Natural killer cell (primary cell): ENCODE results near the gene STIM2. TPM values are rescaled to one million over a fixed set of nuclear protein-coding genes. Genes with fewer than 3 reads are reported as not detected.

ENCODE experiments used
- ATAC-seq, 3 donors: fragments of 150-1000 bp in 2 of 3; fragments of 200-7000 bp in 1 of 3; cut with Tn5 transposase; 1 replicate in 1 of 3; 2 replicates in 2 of 3; pipeline ENCODE4 v1.10.0; 2021; ENCODE audit warnings: mild to moderate bottlenecking in 2 of 3, moderate library complexity in 2 of 3
- DNase-seq, 2 donors: peaks; one replicate each; pipeline versions ENCODE4 v3.0.0 to v3.0.0-alpha.2; 2013 to 2021; ENCODE audit warnings: mixed read lengths in 1 of 2
- H3K27ac ChIP-seq: one replicate; pipeline ENCODE4 v1.5.1; 2013; ENCODE audit warnings: mild to moderate bottlenecking, low read length
- H3K27me3 ChIP-seq: one replicate; pipeline ENCODE4 v1.6.1; 2013; ENCODE audit warnings: low read length; ENCODE audit not compliant: control insufficient read depth, insufficient read depth
- H3K36me3 ChIP-seq: one replicate; pipeline ENCODE4 v1.6.1; 2013; ENCODE audit warnings: low read length; ENCODE audit not compliant: control insufficient read depth, insufficient read depth
- H3K4me1 ChIP-seq: one replicate; pipeline ENCODE4 v1.6.1; 2013; ENCODE audit warnings: low read length; ENCODE audit not compliant: control insufficient read depth, insufficient read depth
- H3K4me3 ChIP-seq: one replicate; pipeline ENCODE4 v1.5.1; 2013; ENCODE audit warnings: low read length
- H3K9me3 ChIP-seq: one replicate; pipeline ENCODE4 v1.6.1; 2013; ENCODE audit warnings: low read length; ENCODE audit not compliant: control insufficient read depth, insufficient read depth
- H3K27ac Mint-ChIP-seq, 2 donors: one replicate each; pipeline ENCODE4 v1.8.0; 2022; ENCODE audit warnings: mild to moderate bottlenecking in 2 of 2, mixed read lengths in 2 of 2, moderate library complexity in 1 of 2
- H3K27me3 Mint-ChIP-seq, 2 donors: one replicate each; pipeline ENCODE4 v1.8.0; 2022; ENCODE audit warnings: low read depth in 2 of 2, mixed read lengths in 2 of 2
- H3K36me3 Mint-ChIP-seq: one replicate; pipeline ENCODE4 v1.8.0; 2022; ENCODE audit warnings: mixed read lengths
- H3K4me1 Mint-ChIP-seq, 2 donors: one replicate each; pipeline ENCODE4 v1.8.0; 2022; ENCODE audit warnings: mixed read lengths in 2 of 2
- H3K4me3 Mint-ChIP-seq: one replicate; pipeline ENCODE4 v1.8.0; 2022; ENCODE audit warnings: mild to moderate bottlenecking, moderate library complexity, mixed read lengths
- H3K9me3 Mint-ChIP-seq, 2 donors: one replicate each; pipeline ENCODE4 v1.8.0; 2022; ENCODE audit warnings: mixed read lengths in 2 of 2
- WGBS: methylation state at CpG from one replicate; pipeline ENCODE4 v1.1.7; 2013; ENCODE audit warnings: missing lambda C conversion rate; ENCODE audit not compliant: insufficient coverage; 5-methylcytosine and 5-hydroxymethylcytosine counted together
- intact Hi-C: fragments of 100-400 bp; cut with micrococcal nuclease; formaldehyde crosslinking; loops from one replicate; pipeline ENCODE4 v1.14.2; 2022
- total RNA-seq, 4 donors: library from RNA; stranded (reverse); fragments of 120-200 nt in 1 of 4; gene quantifications; one replicate each; pipeline versions ENCODE4 v1.2.3 to v1.2.4, GENCODE V29; 2013 to 2022
- TF ChIP-seq, protein P1 (sequence below): fragments of 200-600 bp; IDR thresholded peaks from one replicate; pipeline ENCODE4 v1.8.0; 2022; ENCODE audit warnings: antibody characterized with exemption

Gene STIM2
- total RNA-seq, 3 donors from 2014 or later (not counting 1 experiment from before 2014, with no cell fraction given), result 98.3 to 104 (median 100) TPM

DNA sequence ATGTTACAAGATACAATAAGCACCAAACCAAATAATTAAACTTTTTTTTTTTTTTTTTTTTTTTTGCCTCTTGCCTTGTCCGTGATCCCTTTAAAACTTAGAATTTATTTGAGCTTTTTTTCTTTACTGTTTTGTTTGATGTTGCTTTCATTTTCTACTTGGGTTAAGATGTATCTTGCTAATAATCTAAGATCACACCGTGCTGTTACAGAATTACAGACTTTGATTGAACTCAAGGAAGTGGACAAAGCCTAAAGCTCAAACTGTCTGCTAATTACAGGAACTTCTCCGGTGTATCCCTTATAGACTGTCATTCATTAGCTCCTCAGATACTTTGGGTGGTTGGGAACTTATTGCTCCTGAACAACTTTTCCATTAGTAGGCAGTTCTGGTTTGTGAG, 26.5 kb downstream of the STIM2 start:
- intact Hi-C loops, result loop anchor here (2.0 kb wide), 1 partner anchor 14 kb away; no protein-coding TSS in a partner anchor
- Mint-ChIP-seq H3K4me1 (peaks cover 72 to 76% of the 10 kb centered on the region in 2 donors), H3K36me3 (no peaks in the 10 kb centered on the region), H3K27ac (peak overlapping the region; percentile 92 to 94), H3K27me3 (no peaks in the 10 kb centered on the region), H3K4me3 (peak overlapping the region; percentile 88), H3K9me3 (no peaks in the 10 kb centered on the region)
- Histone ChIP-seq H3K4me1 (peaks cover 13% of the 10 kb centered on the region), H3K4me3 (peak overlapping the region; percentile 15), H3K27ac (peak overlapping the region; percentile 98), H3K9me3 (no peaks in the 10 kb centered on the region), H3K36me3 (no peaks in the 10 kb centered on the region), H3K27me3 (no peaks in the 10 kb centered on the region)
- DNase-seq (peak in 1 of 2 donors; percentile 59), ATAC-seq (peak; percentile 5 to 33 (median 15))
- TF ChIP-seq, protein P1, sequence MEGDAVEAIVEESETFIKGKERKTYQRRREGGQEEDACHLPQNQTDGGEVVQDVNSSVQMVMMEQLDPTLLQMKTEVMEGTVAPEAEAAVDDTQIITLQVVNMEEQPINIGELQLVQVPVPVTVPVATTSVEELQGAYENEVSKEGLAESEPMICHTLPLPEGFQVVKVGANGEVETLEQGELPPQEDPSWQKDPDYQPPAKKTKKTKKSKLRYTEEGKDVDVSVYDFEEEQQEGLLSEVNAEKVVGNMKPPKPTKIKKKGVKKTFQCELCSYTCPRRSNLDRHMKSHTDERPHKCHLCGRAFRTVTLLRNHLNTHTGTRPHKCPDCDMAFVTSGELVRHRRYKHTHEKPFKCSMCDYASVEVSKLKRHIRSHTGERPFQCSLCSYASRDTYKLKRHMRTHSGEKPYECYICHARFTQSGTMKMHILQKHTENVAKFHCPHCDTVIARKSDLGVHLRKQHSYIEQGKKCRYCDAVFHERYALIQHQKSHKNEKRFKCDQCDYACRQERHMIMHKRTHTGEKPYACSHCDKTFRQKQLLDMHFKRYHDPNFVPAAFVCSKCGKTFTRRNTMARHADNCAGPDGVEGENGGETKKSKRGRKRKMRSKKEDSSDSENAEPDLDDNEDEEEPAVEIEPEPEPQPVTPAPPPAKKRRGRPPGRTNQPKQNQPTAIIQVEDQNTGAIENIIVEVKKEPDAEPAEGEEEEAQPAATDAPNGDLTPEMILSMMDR, result no peak
- 0% methylated on average over 2 of the region's 3 CpGs for WGBS

DNA sequence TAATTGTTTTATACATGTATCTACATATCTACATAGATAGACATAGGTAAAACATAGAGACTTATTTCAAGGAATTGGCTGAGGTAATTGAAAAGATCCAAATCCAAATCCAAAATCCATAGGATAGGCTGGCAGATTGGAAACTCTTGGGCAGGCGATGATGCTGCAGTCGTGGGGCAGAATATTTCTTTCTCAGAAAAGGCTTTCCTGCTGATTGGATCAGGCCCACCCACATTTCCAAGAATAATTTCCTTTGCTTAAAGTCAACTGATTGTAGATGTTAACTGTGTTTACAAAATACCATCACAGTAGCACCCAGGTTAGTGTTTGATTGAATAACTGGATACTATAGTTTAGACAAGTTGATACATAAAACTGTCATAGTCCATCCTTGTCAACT, 27.2 kb downstream of the STIM2 start:
- intact Hi-C loops, result loop anchor here (2.0 kb wide), 1 partner anchor 13 kb away; no protein-coding TSS in a partner anchor
- peaks cover 73 to 76% of the 10 kb centered on the region in 2 donors for H3K4me1 Mint-ChIP-seq
- no peaks in the 10 kb centered on the region for H3K36me3 Mint-ChIP-seq
- no peaks in the 10 kb centered on the region for H3K9me3 Mint-ChIP-seq
- H3K27ac ChIP-seq, result peak overlapping the region; percentile 37
- no peaks in the 10 kb centered on the region for H3K9me3 ChIP-seq
- peaks cover 13% of the 10 kb centered on the region for H3K4me1 ChIP-seq
- H3K36me3 ChIP-seq, result no peaks in the 10 kb centered on the region
- H3K4me3 Mint-ChIP-seq, result peak overlapping the region; percentile 29
- H3K27me3 Mint-ChIP-seq, result no peaks in the 10 kb centered on the region
- H3K4me3 ChIP-seq, result no peak overlapping the region
- TF ChIP-seq, protein P1, result no peak
- no peak for DNase-seq
- peak overlapping the region; percentile 92 to 94 for H3K27ac Mint-ChIP-seq
- WGBS, result 69% methylated on average over 2 of the region's 2 CpGs
- H3K27me3 ChIP-seq, result no peaks in the 10 kb centered on the region
- no peak for ATAC-seq

DNA sequence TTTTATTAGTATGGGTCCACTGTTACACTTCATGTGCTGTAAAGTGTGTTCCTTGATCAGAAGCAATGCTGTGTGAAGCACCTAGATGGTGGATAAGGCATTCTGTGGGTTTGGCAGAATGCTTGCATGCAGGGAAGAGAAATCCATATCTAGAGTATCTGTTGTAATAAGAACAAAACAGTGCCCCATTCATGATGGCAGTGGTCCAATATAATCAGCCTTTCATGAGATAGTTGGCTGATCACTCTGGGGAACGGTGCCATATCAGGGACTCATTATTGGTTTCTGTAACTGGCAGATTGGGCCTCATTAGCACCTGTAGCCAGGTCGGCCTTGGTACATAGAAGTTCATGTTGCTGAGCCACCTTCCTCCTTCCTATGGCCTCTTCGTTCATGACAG, 28.7 kb downstream of the STIM2 start:
- H3K4me1 Mint-ChIP-seq, result peaks cover 77 to 80% of the 10 kb centered on the region in 2 donors
- no peaks in the 10 kb centered on the region for H3K36me3 ChIP-seq
- no peak for DNase-seq
- TF ChIP-seq, protein P1, result no peak
- WGBS, result 100% methylated on average over 2 of the region's 3 CpGs
- peak overlapping the region in 1 of 2 donors; percentile 94 for H3K27ac Mint-ChIP-seq
- no peaks in the 10 kb centered on the region for H3K36me3 Mint-ChIP-seq
- ATAC-seq, result no peak
- H3K9me3 Mint-ChIP-seq, result no peaks in the 10 kb centered on the region
- H3K4me1 ChIP-seq, result peaks cover 9% of the 10 kb centered on the region
- H3K9me3 ChIP-seq, result no peaks in the 10 kb centered on the region
- H3K4me3 Mint-ChIP-seq, result no peak overlapping the region
- no peak overlapping the region for H3K27ac ChIP-seq
- H3K4me3 ChIP-seq, result no peak overlapping the region
- H3K27me3 ChIP-seq, result no peaks in the 10 kb centered on the region
- intact Hi-C loops, result no loop called here
- no peaks in the 10 kb centered on the region for H3K27me3 Mint-ChIP-seq

DNA sequence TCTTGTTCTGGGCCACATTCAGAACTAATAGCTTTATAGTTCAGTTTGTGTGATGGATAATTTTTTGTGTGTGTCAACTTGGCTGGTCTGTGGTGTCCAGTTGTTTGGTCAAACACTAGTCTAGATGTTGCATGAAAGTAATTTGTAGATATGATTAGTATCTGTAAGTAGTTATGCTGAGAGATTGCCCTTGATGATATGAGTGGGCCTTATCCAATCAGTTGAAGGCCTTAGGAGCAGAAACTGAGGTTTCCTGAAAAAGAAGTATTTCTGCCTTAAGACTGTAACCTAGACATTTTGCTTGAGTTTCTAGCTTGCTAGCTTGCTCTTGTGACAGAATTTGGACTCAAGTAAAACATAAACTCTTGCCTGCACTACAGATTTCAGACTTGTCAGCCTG, 30.4 kb downstream of the STIM2 start:
- Histone ChIP-seq H3K27me3 (no peaks in the 10 kb centered on the region), H3K27ac (no peak overlapping the region), H3K9me3 (no peaks in the 10 kb centered on the region), H3K4me3 (no peak overlapping the region), H3K36me3 (no peaks in the 10 kb centered on the region), H3K4me1 (peaks cover 9% of the 10 kb centered on the region)
- intact Hi-C loops, result no loop called here
- no peaks in the 10 kb centered on the region for H3K27me3 Mint-ChIP-seq
- DNase-seq (no peak), ATAC-seq (no peak)
- no peaks in the 10 kb centered on the region for H3K9me3 Mint-ChIP-seq
- H3K36me3 Mint-ChIP-seq, result no peaks in the 10 kb centered on the region
- H3K4me1 Mint-ChIP-seq, result peaks cover 69 to 75% of the 10 kb centered on the region in 2 donors
- peak overlapping the region; percentile 75 to 80 for H3K27ac Mint-ChIP-seq
- TF ChIP-seq, protein P1, result no peak
- H3K4me3 Mint-ChIP-seq, result no peak overlapping the region
